GM23338 (cell line): ENCODE measurements around the gene NCAPH2. TPM values are rescaled to one million over a fixed set of nuclear protein-coding genes. Genes with fewer than 3 reads are reported as not detected.

Source experiments
- ATAC-seq: fragments of 200-7000 bp; cut with Tn5 transposase; 3 replicates; pipeline ENCODE4 v1.9.1; 2020
- DNase-seq: peaks from one replicate; pipeline ENCODE4 v3.0.0-alpha.2; 2015; ENCODE audit warnings: low spot score
- H2AFZ ChIP-seq: fragments of 200-600 bp; sonication (generic); 2 replicates; pipeline ENCODE4 v1.8.0; 2016; ENCODE audit warnings: antibody characterized with exemption, mild to moderate bottlenecking, moderate library complexity
- H3F3A ChIP-seq: fragments of 200-600 bp; sonication (generic); replicated peaks from 2 replicates; pipeline ENCODE4 v1.8.0; 2017; ENCODE audit warnings: antibody characterized with exemption, mixed run types, low read depth
- H3K27ac ChIP-seq: fragments of 200-600 bp; sonication (generic); 2 replicates; pipeline ENCODE4 v1.6.1; 2016; ENCODE audit warnings: low read depth
- H3K27me3 ChIP-seq: fragments of 200-600 bp; sonication (generic); 2 replicates; pipeline ENCODE4 v1.8.0; 2016; ENCODE audit warnings: mild to moderate bottlenecking, mixed run types, moderate library complexity; ENCODE audit not compliant: insufficient read depth
- H3K36me3 ChIP-seq: fragments of 200-600 bp; sonication (generic); 2 replicates; pipeline ENCODE4 v1.8.0; 2016; ENCODE audit warnings: mild to moderate bottlenecking; ENCODE audit not compliant: insufficient read depth
- H3K4me1 ChIP-seq: fragments of 200-600 bp; sonication (generic); 2 replicates; pipeline ENCODE4 v1.8.0; 2016; ENCODE audit warnings: mild to moderate bottlenecking, moderate library complexity; ENCODE audit not compliant: insufficient read depth
- H3K4me2 ChIP-seq: fragments of 200-600 bp; sonication (generic); 2 replicates; pipeline ENCODE4 v1.7.1; 2017; ENCODE audit warnings: mixed run types
- H3K4me3 ChIP-seq: fragments of 200-600 bp; sonication (generic); 2 replicates; pipeline ENCODE4 v1.6.1; 2016; ENCODE audit warnings: mixed run types
- H3K79me2 ChIP-seq: fragments of 200-600 bp; sonication (generic); replicated peaks from 2 replicates; pipeline ENCODE4 v1.8.0; 2017; ENCODE audit warnings: mild to moderate bottlenecking; ENCODE audit not compliant: insufficient read depth
- H3K9me2 ChIP-seq: fragments of 200-600 bp; sonication (generic); 2 replicates; pipeline ENCODE4 v1.8.0; 2017; ENCODE audit not compliant: insufficient read depth
- H4K20me1 ChIP-seq: fragments of 200-600 bp; sonication (generic); replicated peaks from 2 replicates; pipeline ENCODE4 v1.8.0; 2017; ENCODE audit warnings: mild to moderate bottlenecking; ENCODE audit not compliant: insufficient read depth
- H3K27ac Mint-ChIP-seq: 2 replicates; pipeline ENCODE4 v1.8.0; 2020; ENCODE audit warnings: inconsistent platforms, mild to moderate bottlenecking, moderate library complexity, mixed read lengths
- H3K27me3 Mint-ChIP-seq: 3 replicates; pipeline ENCODE4 v1.8.0; 2022; ENCODE audit warnings: low read depth, mild to moderate bottlenecking, moderate library complexity, mixed read lengths, inconsistent platforms; ENCODE audit not compliant: insufficient read depth, poor library complexity
- H3K36me3 Mint-ChIP-seq: 3 replicates; pipeline ENCODE4 v1.8.0; 2021; ENCODE audit warnings: low read depth, mild to moderate bottlenecking, inconsistent platforms, moderate library complexity, mixed read lengths
- H3K4me1 Mint-ChIP-seq: 3 replicates; pipeline ENCODE4 v1.8.0; 2020; ENCODE audit warnings: mild to moderate bottlenecking, inconsistent platforms, mixed read lengths
- H3K4me3 Mint-ChIP-seq: 3 replicates; pipeline ENCODE4 v1.8.0; 2021; ENCODE audit warnings: moderate library complexity, mild to moderate bottlenecking, inconsistent platforms, mixed read lengths
- H3K9me3 Mint-ChIP-seq: 3 replicates; pipeline ENCODE4 v1.8.0; 2020; ENCODE audit warnings: moderate library complexity, mild to moderate bottlenecking, inconsistent platforms, mixed read lengths
- CREB1 ChIP-seq: fragments of 250-450 bp; sonication (Bioruptor Pico); IDR thresholded peaks from 2 replicates; pipeline ENCODE4 v1.5.0; 2020; ENCODE audit warnings: low read depth, mild to moderate bottlenecking, moderate library complexity
- EZH2 ChIP-seq: fragments of 200-600 bp; sonication (generic); IDR thresholded peaks from one replicate; pipeline ENCODE4 v1.8.0; 2017; ENCODE audit warnings: antibody characterized with exemption, mild to moderate bottlenecking, low read depth; ENCODE audit not compliant: unreplicated experiment
- EZH2phosphoT487 ChIP-seq: fragments of 200-600 bp; sonication (generic); IDR thresholded peaks from one replicate; pipeline ENCODE4 v1.8.1; 2018; ENCODE audit warnings: antibody characterized with exemption; ENCODE audit not compliant: unreplicated experiment
- JUNB ChIP-seq: IDR thresholded peaks from one replicate; pipeline ENCODE4 v1.6.1; 2016; ENCODE audit warnings: antibody characterized with exemption; ENCODE audit not compliant: unreplicated experiment
- NANOG ChIP-seq: IDR thresholded peaks from 2 replicates; pipeline ENCODE4 v1.6.1; 2016; ENCODE audit warnings: antibody characterized with exemption, borderline replicate concordance
- STAT1 ChIP-seq: IDR thresholded peaks from one replicate; pipeline ENCODE4 v1.6.1; 2016; ENCODE audit warnings: antibody characterized with exemption; ENCODE audit not compliant: unreplicated experiment
- ZNF331 ChIP-seq: fragments of 250-450 bp; sonication (Bioruptor Pico); IDR thresholded peaks from 2 replicates; pipeline ENCODE4 v1.5.0; 2020; ENCODE audit warnings: low read depth, mild to moderate bottlenecking, moderate library complexity
- polyA plus RNA-seq: library from polyadenylated mRNA; unstranded; fragments of >200 nt; fragmentation: Nextera tagmentation; extraction: Ambion mirVana; gene quantifications from 2 replicates; pipeline ENCODE4 v1.2.1, GENCODE V29; 2016
- total RNA-seq: library from RNA; depleted of rRNA; stranded (reverse); fragments of >200 nt; shearing (Covaris generic); gene quantifications from 2 replicates; pipeline ENCODE4 v1.2.3, GENCODE V29; 2014
- TF ChIP-seq, protein P1 (sequence below): IDR thresholded peaks from 2 replicates; pipeline ENCODE4 v1.6.1; 2016; ENCODE audit warnings: antibody characterized with exemption
- TF ChIP-seq, protein P2 (sequence below): fragments of 250-450 bp; sonication (Bioruptor Pico); IDR thresholded peaks from 2 replicates; pipeline ENCODE4 v1.5.0; 2020; ENCODE audit warnings: mild to moderate bottlenecking, moderate library complexity
- TF ChIP-seq, protein P3 (sequence below): IDR thresholded peaks from one replicate; pipeline ENCODE4 v1.6.1; 2018; ENCODE audit warnings: antibody characterized with exemption; ENCODE audit not compliant: unreplicated experiment

NCAPH2 gene
- total and polyA plus RNA-seq, 2 experiments from 2014 or later = 52.2 to 76.1 TPM

GRCh38 chr22:50522208-50522805 lies 14.3 kb downstream of the NCAPH2 start:
- Histone ChIP-seq H3K4me3 (no peak overlapping the region), H3F3A (peaks cover 4% of the 10 kb centered on the region), H3K79me2 (no peaks in the 10 kb centered on the region), H3K9me2 (no peaks in the 10 kb centered on the region), H4K20me1 (no peaks in the 10 kb centered on the region; the same call in 1 of the 2 replicates), H2AFZ (no peak overlapping the region), H3K27ac (no peak overlapping the region), H3K36me3 (no peaks in the 10 kb centered on the region; the same call in 1 of the 2 replicates), H3K4me1 (no peaks in the 10 kb centered on the region; the same call in 1 of the 2 replicates), H3K27me3 (peaks cover 8% of the 10 kb centered on the region), H3K4me2 (no peak overlapping the region)
- Mint-ChIP-seq H3K4me1 (peaks cover 11% of the 10 kb centered on the region), H3K27me3 (peaks cover 16% of the 10 kb centered on the region), H3K27ac (no peak overlapping the region), H3K36me3 (peaks cover 22% of the 10 kb centered on the region), H3K4me3 (no peak overlapping the region), H3K9me3 (peaks cover 4% of the 10 kb centered on the region; the same call in 1 of the 3 replicates)
- DNase-seq (no peak), ATAC-seq (no peak)
- TF ChIP-seq, protein P1, sequence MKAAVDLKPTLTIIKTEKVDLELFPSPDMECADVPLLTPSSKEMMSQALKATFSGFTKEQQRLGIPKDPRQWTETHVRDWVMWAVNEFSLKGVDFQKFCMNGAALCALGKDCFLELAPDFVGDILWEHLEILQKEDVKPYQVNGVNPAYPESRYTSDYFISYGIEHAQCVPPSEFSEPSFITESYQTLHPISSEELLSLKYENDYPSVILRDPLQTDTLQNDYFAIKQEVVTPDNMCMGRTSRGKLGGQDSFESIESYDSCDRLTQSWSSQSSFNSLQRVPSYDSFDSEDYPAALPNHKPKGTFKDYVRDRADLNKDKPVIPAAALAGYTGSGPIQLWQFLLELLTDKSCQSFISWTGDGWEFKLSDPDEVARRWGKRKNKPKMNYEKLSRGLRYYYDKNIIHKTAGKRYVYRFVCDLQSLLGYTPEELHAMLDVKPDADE = no peak

DNA sequence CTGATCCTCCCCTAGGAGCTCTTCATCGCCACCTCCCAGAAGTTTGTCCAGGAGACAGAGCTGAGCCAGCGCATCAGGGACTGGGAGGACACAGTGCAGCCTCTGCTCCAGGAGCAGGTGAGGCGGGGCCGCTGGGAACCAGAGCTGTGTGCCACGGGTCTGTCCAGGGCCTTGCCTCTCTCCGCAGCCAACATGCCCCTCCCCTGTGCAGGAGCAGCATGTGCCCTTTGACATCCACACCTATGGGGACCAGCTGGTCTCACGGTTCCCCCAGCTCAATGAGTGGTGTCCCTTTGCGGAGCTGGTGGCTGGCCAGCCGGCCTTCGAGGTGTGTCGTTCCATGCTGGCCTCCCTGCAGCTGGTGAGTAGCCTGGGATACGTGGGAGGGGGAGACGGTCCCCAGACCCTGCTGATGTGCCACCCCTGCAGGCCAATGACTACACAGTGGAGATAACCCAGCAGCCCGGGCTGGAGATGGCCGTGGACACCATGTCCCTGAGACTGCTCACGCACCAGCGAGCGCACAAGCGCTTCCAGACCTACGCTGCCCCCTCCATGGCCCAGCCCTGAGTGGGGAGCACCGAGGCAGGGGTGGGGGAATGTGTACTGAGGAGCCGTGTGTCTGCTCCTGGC lies 14.9 kb downstream of the NCAPH2 start:
- Histone ChIP-seq H3K4me3 (no peak overlapping the region), H4K20me1 (no peaks in the 10 kb centered on the region; the same call in 1 of the 2 replicates), H3F3A (peaks cover 4% of the 10 kb centered on the region), H3K79me2 (no peaks in the 10 kb centered on the region), H3K36me3 (no peaks in the 10 kb centered on the region; the same call in 1 of the 2 replicates), H2AFZ (no peak overlapping the region), H3K27ac (no peak overlapping the region), H3K9me2 (no peaks in the 10 kb centered on the region), H3K4me2 (no peak overlapping the region), H3K27me3 (peaks cover 14% of the 10 kb centered on the region), H3K4me1 (no peaks in the 10 kb centered on the region; the same call in 1 of the 2 replicates)
- H3K4me3 Mint-ChIP-seq = no peak overlapping the region
- H3K36me3 Mint-ChIP-seq = peaks cover 20% of the 10 kb centered on the region
- peaks cover 11% of the 10 kb centered on the region for H3K4me1 Mint-ChIP-seq
- DNase-seq (no peak), ATAC-seq (no peak)
- peaks cover 22% of the 10 kb centered on the region for H3K27me3 Mint-ChIP-seq
- H3K27ac Mint-ChIP-seq = no peak overlapping the region
- peaks cover 4% of the 10 kb centered on the region; the same call in 1 of the 3 replicates for H3K9me3 Mint-ChIP-seq
- TF ChIP-seq JUNB = no peak
- no peak for TF ChIP-seq STAT1
- TF ChIP-seq CREB1 = no peak
- no peak for TF ChIP-seq ZNF331 (CRISPR knock-in tag)
- TF ChIP-seq, protein P2, sequence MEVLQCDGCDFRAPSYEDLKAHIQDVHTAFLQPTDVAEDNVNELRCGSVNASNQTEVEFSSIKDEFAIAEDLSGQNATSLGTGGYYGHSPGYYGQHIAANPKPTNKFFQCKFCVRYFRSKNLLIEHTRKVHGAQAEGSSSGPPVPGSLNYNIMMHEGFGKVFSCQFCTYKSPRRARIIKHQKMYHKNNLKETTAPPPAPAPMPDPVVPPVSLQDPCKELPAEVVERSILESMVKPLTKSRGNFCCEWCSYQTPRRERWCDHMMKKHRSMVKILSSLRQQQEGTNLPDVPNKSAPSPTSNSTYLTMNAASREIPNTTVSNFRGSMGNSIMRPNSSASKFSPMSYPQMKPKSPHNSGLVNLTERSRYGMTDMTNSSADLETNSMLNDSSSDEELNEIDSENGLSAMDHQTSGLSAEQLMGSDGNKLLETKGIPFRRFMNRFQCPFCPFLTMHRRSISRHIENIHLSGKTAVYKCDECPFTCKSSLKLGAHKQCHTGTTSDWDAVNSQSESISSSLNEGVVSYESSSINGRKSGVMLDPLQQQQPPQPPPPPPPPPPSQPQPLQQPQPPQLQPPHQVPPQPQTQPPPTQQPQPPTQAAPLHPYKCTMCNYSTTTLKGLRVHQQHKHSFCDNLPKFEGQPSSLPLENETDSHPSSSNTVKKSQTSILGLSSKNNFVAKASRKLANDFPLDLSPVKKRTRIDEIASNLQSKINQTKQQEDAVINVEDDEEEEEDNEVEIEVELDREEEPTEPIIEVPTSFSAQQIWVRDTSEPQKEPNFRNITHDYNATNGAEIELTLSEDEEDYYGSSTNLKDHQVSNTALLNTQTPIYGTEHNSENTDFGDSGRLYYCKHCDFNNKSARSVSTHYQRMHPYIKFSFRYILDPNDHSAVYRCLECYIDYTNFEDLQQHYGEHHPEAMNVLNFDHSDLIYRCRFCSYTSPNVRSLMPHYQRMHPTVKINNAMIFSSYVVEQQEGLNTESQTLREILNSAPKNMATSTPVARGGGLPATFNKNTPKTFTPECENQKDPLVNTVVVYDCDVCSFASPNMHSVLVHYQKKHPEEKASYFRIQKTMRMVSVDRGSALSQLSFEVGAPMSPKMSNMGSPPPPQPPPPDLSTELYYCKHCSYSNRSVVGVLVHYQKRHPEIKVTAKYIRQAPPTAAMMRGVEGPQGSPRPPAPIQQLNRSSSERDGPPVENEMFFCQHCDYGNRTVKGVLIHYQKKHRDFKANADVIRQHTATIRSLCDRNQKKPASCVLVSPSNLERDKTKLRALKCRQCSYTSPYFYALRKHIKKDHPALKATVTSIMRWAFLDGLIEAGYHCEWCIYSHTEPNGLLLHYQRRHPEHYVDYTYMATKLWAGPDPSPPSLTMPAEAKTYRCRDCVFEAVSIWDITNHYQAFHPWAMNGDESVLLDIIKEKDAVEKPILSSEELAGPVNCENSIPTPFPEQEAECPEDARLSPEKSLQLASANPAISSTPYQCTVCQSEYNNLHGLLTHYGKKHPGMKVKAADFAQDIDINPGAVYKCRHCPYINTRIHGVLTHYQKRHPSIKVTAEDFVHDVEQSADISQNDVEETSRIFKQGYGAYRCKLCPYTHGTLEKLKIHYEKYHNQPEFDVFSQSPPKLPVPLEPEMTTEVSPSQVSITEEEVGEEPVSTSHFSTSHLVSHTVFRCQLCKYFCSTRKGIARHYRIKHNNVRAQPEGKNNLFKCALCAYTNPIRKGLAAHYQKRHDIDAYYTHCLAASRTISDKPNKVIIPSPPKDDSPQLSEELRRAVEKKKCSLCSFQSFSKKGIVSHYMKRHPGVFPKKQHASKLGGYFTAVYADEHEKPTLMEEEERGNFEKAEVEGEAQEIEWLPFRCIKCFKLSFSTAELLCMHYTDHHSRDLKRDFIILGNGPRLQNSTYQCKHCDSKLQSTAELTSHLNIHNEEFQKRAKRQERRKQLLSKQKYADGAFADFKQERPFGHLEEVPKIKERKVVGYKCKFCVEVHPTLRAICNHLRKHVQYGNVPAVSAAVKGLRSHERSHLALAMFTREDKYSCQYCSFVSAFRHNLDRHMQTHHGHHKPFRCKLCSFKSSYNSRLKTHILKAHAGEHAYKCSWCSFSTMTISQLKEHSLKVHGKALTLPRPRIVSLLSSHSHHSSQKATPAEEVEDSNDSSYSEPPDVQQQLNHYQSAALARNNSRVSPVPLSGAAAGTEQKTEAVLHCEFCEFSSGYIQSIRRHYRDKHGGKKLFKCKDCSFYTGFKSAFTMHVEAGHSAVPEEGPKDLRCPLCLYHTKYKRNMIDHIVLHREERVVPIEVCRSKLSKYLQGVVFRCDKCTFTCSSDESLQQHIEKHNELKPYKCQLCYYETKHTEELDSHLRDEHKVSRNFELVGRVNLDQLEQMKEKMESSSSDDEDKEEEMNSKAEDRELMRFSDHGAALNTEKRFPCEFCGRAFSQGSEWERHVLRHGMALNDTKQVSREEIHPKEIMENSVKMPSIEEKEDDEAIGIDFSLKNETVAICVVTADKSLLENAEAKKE (CRISPR knock-in tag) = no peak
- no peak for TF ChIP-seq EZH2phosphoT487
- no peak for TF ChIP-seq NANOG
- TF ChIP-seq, protein P3, sequence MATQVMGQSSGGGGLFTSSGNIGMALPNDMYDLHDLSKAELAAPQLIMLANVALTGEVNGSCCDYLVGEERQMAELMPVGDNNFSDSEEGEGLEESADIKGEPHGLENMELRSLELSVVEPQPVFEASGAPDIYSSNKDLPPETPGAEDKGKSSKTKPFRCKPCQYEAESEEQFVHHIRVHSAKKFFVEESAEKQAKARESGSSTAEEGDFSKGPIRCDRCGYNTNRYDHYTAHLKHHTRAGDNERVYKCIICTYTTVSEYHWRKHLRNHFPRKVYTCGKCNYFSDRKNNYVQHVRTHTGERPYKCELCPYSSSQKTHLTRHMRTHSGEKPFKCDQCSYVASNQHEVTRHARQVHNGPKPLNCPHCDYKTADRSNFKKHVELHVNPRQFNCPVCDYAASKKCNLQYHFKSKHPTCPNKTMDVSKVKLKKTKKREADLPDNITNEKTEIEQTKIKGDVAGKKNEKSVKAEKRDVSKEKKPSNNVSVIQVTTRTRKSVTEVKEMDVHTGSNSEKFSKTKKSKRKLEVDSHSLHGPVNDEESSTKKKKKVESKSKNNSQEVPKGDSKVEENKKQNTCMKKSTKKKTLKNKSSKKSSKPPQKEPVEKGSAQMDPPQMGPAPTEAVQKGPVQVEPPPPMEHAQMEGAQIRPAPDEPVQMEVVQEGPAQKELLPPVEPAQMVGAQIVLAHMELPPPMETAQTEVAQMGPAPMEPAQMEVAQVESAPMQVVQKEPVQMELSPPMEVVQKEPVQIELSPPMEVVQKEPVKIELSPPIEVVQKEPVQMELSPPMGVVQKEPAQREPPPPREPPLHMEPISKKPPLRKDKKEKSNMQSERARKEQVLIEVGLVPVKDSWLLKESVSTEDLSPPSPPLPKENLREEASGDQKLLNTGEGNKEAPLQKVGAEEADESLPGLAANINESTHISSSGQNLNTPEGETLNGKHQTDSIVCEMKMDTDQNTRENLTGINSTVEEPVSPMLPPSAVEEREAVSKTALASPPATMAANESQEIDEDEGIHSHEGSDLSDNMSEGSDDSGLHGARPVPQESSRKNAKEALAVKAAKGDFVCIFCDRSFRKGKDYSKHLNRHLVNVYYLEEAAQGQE = no peak
- no peak for TF ChIP-seq EZH2
